Stimulated activated CD8-positive, alpha-beta memory T cell treated with anti-CD3 and anti-CD28 coated beads, Interleukin-4, amount 100 ng/mL, for 24 hours (primary cell): ENCODE results near the gene ZNF382.
"Not testable (repeated sequence)": the region's sequence is repeated elsewhere in the genome, so short reads cannot be mapped to it uniquely, and the experiment has no call there.

Source experiments
- DNase-seq: peaks from one replicate; pipeline ENCODE4 v3.0.0-alpha.2; 2020; ENCODE audit warnings: low read depth

The ZNF382 gene

DNA sequence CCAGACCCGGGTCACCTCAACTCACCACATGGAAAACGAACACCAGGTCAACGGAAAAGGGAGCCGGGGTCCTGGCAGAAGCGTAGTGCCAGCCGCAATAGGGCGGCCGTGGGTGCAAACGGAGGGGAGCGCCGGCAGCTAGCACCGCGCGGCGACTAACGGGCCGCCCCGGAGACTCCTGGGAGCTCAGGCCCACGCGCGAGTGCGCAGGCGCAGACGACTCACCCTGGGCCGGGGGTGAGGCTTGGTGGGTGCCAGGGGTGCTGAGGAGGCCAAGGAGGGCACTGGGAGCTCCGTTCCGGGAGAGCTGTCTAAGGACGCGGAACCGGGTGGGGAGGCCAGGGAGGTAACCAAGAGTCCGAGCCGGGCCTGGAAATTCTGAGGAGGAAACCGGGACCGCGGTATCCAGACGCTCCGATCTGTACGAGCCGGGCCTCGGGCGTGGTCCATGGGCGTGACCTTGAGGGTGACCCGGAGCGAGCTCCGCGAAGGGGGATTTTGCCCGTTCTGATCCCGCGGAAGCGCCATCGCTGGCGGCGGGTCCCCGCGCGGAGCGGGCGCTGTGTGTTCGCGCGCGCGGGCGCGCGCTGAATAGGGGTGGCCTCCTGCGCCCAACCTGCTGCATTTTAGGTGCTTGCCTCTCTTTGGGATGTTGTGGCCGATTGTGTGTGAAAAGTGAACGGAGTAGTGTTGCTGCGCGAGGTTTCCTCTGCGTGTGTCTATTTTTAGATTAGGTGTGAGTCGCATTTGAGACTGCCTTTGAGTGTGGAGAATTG is at the start of gene ZNF382:
ZNF382 (plus strand) TSS at position 213 of the 776 bp plus-strand sequence. CDS start 4,602 bp downstream, outside the sequence.
- peak; percentile 82 for DNase-seq

DNA sequence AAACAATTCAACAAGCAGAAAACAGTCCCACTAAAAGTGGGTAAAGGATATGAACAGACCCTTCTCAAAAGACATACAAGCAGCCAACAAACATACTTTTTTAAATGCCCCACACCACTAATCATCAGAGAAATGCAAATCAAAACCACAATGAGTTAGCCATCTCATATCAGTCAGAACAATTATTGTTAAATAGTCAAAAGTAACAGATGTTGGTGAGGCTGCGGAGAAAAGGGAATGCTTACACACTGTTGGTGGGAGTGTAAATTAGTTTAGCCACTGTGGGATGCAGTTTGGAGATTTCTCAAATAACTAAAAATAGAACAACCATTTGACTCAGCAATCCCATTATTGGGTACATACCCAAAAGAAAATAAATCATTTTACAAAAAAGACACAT is 40.7 kb upstream of the ZNF382 start:
- DNase-seq: no peak

DNA sequence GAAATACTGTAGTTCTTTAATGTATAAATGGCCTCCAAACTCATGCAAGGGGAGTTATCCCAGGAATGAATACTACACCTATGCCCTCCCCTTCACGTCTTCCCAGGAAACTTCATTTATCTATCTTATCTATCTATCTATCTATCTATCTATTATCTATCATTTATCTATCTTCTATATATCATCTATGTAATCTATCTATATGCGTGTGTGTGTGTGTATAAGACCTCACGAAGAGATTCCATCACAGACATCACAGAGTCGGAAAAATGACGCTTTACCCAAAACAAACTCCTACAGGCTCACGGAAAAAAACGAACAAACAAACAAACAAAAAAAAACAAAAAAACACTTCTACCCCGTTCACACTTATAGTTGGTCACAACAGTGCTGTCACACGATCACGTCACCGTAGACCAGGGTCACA is 32.5 kb upstream of the ZNF382 start:
- no peak for DNase-seq

DNA sequence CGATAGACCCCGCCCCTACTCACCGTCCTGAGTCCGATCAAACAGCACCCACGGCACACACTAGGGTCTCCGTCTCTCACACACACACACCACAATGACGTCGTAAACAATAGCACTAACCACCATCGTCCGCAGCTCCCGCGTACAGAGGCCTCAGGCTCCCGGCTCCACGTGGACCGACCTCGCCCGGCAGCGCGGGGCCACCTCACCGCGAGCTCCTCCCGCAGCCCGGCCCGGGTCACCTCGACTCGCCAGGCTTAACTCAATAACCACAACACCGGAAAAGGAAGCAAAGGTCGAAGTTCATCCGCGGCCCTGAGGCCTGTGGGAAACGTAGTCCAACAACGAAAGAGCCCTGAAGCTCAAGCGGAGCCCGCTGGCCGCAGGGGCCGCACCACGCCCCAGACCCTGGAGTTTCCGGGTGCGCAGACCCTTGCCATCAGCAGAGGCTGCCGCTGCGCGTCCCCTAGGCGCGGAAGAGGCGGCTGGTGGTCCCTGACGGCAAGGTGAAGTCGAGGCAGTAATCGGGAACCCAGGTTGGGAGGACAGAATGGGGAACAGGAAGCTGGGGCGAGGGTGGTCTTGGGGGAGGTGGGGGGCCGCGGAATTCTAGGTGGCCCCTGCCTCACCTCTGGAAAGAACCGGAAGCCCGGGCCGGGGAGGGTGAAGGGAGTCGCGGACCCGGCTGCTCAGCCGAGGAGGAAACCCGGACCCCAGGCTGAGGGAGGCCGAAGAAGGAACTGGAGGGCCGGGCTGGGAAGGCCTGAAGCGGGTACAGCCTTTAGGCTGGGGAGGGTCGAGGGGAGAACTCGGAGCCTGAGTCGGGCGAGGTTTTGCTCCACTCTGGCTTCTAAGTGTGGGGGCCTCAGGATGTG is 31.9 kb upstream of the ZNF382 start, which contains the start of gene ZNF529:
ZNF529 (minus strand) TSS at position 273 of the 875 bp plus-strand sequence. CDS start 946 bp downstream, outside the sequence.
- peak; percentile 77 for DNase-seq

DNA sequence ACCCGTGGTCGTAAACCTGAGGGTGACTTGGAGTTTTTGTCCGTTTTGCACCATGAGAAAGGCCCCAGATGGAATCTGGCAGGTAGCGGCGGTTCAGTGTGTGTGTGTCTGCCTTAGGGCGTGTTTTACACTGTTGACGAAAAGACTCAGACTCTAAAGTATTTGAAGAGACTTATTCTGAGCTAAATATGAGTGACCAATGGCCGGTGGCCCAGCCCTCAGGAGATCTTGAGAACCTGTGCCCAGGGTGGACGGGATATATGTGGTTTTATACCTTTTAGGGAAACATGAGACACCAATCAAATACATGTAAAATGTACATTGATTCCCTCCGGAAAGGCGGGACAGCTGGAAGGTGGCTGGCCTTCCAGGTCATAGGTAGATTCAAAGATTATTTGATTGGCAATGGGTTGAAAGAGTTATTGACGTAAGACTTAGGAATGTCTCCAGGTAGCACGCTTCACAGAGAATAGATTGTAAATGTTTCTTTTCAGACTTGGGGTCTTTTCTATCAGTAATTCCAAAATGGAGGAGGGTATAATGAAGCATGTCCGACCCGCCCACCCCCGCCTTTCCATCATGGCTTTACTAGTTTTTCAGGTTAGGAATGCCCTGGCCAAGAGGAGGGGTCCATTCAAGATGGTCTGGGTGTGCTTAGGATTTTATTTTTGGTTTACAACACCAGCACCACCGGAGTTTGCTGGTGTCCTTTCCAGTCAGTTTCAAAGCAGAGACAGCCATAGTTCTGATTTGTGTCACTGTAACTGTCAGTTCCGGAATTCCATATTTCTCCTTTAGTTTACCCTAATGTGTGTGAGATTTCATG is 31.0 kb upstream of the ZNF382 start:
- DNase-seq: no peak

DNA sequence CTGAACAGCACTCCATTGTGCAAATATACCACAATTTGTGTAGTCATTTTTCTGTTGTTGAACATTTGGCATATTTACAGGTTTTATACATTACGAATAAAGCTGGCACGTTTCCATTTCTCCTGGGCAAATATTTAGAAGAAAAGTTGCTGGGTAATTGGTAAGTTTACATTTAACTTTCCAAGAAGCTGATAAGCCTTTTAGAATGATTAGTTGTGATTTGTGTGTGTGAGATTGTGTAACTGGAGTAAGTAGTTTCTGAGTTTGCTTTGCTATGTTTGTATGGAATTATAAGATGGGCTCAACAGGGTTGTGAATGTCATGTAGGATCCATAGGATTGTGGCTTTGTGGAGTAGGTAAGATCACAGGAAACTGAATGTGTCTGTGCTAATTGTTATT is 30.4 kb upstream of the ZNF382 start:
- no peak for DNase-seq

DNA sequence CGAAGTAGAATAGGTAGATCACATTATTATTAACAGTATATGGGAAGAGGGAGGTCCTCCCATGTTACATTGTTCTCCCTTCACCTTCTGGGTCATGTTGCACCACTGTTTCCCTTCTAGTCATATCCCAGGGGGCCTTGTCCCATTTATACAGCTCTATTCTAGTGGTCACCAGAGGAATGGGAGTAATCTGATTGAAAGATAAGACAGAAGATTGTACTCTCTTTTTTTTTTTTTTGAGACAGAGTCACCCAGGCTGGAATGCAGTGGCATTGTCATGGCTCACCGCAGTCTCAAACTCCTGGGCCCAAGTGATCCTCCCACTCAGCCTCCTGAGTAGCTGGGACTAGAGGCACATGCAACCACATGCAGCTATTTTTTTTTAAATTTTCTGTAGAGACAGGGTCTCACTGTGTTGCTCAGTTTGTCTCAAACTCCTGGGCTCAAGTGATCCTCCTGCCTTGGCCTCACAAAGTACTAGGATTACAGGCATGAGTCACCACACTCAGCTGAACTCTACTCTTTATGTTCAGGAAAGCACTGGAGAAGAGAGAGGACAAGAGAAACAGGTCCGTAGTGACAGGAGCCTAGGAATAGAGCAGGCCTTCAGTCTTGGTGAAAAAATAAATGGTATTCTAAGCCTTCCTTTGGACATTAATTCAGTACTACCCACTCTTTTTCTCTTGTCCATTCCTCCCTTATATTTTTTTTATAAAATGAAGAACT is 27.7 kb upstream of the ZNF382 start:
- DNase-seq: no peak

DNA sequence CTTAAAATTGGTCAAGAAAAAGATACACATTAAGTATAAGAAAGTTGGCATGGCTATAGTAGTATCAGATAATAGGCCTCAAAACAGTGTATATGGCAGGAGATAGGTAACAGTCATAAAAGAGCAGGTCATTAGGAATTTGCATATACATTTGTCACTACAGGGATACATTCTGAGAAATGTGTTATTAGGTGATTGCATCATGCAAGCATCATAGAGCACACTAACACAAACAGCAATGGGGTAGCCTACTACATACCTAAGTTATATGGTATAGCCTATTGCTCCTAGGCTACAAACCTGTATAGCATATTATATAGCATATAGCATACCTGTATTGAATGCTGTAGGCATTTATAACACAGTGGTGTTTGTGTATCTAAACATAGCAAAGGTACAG is 25.9 kb upstream of the ZNF382 start:
- DNase-seq: no peak

DNA sequence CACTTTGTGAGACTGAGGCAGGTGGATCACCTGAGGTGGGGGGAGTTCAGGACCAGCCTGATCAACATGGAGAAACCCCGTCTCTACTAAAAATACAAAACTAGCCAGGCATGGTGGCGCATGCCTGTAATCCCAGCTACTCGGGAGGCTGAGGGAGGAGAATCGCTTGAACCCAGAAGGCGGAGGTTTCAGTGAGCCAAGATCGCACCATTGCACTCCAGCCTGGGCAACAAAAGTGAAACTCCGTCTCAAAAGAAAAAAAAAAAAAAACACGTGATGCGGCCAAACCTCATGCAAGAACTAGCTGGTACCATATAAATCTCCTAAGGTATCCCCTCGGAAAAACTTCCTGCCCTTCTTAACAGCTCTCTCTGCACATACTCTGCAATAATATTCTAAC is 2.4 kb upstream of the ZNF382 start:
- not testable (repeated sequence) for DNase-seq

DNA sequence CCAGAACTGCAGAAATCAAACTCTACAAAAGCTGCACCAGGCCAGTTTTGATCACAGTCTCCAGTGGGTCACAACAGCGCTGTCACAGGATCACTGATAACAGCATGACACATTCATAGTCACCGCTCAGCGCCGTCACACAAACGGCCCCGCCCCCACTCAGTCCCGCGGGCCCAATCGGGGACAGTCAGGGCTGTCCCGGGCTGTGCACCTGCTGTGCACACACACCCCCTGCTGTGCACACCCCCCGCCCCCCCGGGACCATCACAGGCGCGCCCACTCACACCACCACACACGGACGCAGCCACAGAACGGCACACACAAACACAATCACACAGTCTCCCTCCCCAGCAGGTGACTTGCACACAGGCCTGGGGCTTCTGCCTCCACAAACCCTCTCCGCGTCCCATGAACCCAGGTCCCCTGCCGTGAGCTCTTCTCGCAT is 435 bp upstream of the ZNF382 start:
- peak; percentile 79 for DNase-seq

DNA sequence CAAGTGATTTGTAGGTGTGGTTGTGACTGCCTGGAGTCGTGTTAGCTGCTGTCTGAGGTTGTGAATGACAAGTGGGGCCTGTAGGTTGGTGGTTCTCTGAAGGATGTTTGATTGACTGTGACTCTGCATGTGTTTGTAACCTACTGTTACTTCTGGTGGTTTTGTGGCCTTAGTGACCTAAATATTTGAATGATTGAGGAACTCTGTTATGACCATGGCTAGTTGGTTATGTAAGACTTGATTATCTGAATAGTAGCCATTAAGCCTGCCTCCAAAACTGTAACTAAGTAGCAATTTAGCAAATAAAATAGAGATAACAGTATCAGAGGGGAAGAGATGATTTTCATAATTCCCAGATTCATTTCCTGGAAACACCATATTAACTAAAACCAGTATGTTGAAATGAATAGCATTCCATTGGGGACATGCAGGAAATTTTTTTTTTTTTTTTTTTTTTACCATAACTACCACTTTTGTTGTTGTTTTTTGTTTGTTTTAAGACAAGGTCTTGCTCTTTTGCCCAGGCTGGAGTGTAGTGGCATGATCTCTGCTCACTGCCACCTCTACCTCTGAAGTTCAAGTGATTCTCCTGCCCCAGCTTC is 865 bp downstream of the ZNF382 start:
- DNase-seq: no peak

DNA sequence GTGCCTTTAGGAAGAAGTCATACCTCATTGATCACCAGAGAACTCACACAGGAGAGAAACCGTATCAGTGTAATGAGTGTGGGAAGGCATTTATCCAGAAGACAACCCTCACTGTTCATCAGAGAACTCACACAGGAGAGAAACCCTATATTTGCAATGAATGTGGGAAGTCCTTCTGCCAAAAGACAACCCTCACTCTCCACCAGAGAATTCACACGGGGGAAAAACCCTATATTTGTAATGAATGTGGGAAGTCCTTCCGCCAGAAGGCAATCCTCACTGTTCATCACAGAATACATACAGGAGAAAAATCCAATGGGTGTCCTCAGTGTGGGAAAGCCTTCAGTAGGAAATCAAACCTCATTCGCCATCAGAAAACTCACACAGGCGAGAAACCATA is 21.9 kb downstream of the ZNF382 start:
- DNase-seq: no peak

DNA sequence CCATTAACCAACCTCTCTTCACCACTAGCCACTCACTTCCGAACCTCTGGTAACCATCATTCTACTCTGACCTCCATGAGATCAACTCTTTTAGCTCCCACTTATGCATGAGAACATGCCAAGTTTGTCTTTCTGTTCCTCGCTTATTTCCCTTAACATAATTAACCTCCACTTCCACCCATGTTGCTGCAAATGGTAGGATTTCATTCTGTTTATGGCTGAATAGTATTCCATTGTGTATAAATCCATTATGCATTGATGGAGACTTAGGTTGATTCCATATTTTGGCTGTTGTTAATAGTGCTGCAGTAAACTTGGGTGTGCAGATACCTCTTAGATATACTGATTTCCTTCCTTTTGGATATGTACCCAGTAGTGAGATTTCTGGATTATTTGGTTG is 30.2 kb downstream of the ZNF382 start:
- DNase-seq: no peak

DNA sequence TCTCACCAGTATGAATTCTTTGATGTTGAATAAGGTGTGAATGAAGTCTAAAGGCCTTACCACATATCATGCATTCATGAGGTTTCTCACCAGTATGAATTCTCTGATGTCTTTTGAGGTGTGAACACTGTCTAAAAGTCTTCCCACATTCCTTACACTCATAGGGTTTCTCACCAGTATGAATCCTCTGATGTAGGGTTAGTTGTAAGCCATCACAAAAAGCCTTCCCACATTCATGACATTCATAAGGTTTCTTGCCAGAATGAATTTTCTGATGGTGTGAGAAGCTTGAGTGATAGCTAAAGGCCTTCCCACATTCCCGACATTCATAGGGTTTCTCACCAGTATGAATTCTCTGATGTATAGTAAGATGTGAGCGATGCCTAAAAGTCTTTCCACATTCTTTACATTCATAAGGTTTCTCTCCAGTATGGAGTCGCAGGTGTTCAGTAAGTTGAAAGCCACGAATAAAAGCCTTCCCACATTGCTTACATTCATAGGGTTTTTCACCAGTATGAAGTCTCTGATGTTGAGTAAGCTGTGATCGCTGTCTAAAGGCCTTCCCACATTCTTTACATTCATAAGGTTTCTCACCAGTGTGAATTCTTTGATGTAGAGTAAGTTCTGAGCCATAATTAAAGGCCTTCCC is 33.9 kb downstream of the ZNF382 start:
- no peak for DNase-seq

DNA sequence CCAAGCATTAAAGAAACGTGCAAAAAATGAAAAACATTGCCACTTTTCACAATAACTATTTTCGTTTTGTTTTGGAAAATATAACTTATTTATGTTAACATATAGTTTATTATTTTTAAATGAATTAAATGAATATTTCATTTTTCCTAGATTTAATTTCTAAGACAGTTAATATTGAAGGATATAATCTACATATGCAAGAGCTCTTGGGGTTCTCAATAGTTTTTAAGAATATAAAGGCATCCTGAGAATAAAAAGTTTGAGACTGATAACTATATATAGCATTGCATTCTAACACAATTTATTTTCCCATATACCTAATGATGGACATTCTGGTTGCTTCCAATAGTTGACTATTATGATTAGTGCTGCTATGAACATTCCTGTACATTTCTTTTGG is 41.6 kb downstream of the ZNF382 start:
- DNase-seq: no peak

DNA sequence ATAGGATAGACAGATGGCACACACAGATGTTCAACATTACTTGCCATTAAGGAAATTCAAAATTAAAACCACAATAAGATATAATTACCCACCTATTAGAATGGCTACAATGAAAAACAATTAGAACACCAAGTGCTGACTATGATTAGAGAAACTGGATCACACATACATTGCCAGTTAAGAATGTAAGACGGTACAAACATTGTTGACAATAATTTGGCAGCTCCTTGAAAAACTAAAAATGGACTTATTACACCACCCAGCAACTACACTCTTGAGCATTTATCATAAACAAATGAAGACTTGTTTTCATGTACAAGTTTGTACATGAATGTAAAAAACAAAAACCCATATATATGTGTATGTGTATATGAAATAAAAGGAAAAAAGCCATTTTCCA is 47.8 kb downstream of the ZNF382 start:
- no peak for DNase-seq

DNA sequence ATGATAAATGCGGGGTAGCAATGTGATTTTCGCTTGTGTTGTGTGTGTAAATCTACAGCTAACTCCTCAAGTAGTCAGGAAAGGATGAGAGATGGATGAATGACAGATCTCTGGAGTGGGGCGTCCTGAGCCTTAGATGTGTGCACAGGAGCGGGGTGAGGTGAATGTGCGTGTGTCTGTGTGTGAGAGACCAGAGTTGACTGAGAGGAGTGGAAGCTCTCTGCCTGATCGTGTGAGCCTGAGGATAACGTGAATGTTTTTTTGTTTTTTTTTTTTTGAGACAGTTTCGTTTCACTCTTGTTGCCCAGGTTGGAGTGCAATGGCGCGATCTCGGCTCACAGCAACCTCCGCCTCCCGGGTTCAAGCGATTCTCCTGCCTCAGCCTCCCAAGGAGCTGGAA is 60.7 kb downstream of the ZNF382 start:
- DNase-seq: no peak

DNA sequence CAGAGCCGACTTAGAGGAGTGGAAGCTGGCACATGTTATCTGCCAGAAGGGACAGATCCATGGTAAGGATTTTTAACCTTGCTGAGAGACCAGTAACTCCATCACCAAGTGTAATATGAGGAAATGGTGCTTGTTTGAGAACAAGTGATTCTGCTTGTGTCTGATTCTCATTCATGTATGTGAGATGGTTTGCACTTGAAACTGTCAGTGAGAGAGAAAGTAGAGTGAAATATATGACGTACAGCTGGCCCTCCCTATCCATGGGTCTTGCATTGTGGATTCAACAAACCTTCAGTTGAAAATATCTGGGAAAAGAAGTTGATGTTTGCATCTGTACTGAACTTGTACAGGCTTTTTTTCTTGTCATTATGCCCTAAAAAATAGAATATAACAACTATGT is 63.5 kb downstream of the ZNF382 start:
- no peak for DNase-seq

DNA sequence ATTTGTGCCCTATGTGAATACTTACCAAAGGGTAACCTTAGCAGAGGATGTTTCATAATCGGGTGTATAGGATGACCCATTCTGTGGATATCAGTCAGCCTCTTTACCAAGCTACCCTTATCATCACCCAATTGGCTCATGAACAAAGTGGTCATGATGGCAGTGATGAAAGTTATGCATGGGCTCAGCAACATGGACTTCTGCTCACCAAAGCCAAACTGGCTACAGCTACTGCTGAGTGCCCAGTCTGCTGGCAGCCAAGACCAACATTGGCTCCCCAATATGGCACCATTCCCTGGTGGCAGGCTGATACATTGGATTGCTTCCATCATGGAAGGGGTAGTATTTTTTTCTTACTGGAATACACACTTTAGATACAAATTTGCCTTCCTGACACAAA is 67.3 kb downstream of the ZNF382 start:
- no peak for DNase-seq

DNA sequence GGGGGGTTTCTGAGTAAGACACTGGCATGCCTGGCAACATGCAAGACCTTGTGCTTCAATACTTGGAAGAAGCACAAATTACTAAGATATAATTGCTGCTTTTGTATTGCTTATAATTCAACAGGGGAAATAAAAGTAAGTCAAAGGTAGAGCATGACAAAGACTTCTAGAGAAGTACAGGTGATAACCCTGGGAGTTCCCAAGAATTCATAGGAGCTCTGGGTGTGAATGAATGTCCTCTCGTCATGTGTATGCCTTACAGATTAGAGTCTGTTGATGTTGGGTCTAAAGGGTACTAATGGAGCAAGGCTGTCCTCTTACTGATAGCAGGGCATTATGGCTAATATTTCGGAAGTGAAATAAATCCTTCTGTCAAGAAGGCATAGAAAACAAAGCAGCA is 69.1 kb downstream of the ZNF382 start:
- no peak for DNase-seq

DNA sequence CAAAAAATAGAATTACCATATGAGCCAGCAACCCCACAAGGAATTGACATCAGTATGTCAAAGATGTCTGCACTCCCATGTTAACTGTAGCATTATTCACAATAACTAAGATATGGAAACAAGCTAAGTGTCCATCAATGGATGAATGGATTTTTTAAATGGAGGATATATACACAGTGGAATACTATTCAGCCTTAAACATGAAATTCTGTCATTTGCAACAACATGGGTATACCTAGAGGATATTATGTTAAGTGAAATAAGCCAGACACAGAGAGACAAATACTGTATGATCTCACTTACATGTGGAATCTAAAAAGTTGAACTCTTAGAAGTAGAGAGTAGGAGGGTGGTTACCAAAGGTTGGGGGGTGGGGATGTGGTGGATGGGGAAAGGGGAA is 74.3 kb downstream of the ZNF382 start:
- no peak for DNase-seq
